ENCODE measurements around the gene TPM2.

- no peak for TF ChIP-seq FOXA1 (IDR thresholded peaks at IDR 0.05)
- TF ChIP-seq BHLHE40 (IDR thresholded peaks at IDR 0.05; ENCODE audit: borderline replicate concordance): no peak
- no peak for TF ChIP-seq TARDBP (IDR thresholded peaks at IDR 0.05)
- TF ChIP-seq ARNT (IDR thresholded peaks at IDR 0.05): no peak
- TF ChIP-seq ELF4 (IDR thresholded peaks at IDR 0.05): no peak
- TF ChIP-seq SP1 (IDR thresholded peaks at IDR 0.05): no peak
- TF ChIP-seq HDGF (IDR thresholded peaks at IDR 0.05; ENCODE audit: borderline replicate concordance): no peak
- TF ChIP-seq SUZ12 (IDR thresholded peaks at IDR 0.05): no peak
- no peak for TF ChIP-seq FOXM1 (IDR thresholded peaks at IDR 0.05; ENCODE audit: borderline replicate concordance)
- TF ChIP-seq ZNF384 (IDR thresholded peaks at IDR 0.05): no peak
- TF ChIP-seq LEF1 (IDR thresholded peaks at IDR 0.05; ENCODE audit: borderline replicate concordance): no peak
Measured at GRCh38 chr9:35738186-35738585, 48.5 kb upstream of the TPM2 start.
